ENCODE results near the gene IRF9.

The IRF9 gene

GRCh38 chr14:24135834-24136683, 25.0 kb upstream of the IRF9 start, which contains the start of gene PSME1:
TSS of gene PSME1 (plus strand) at chr14:24136194. CDS start at chr14:24136263, 69 bp downstream.
- Histone ChIP-seq H3K36me3 (ENCODE audit: insufficient read depth, low read length) (peaks cover 34% of the 10 kb centered on the region), H3K79me2 (ENCODE audit: insufficient read depth, low read length) (peaks cover 51% of the 10 kb centered on the region), H2AFZ (ENCODE audit: low read depth, low read length) (peak within 1 kb of the TSS; percentile 92), H3K27ac (ENCODE audit: low read length) (peak within 1 kb of the TSS; percentile 93), H3K4me1 (ENCODE audit: insufficient read depth, low read length) (peaks cover 48% of the 10 kb centered on the region), H4K20me1 (ENCODE audit: insufficient read depth, low read length) (peaks cover 32% of the 10 kb centered on the region; the same call in 1 of the 2 replicates), H3K9me3 (ENCODE audit: insufficient read depth, low read length, severe bottlenecking) (no peaks in the 10 kb centered on the region), H3K4me3 (ENCODE audit: low read depth in 1 of 2, low read length in 2 of 2) (peak within 1 kb of the TSS; percentile 95 to 98), H3K9ac (ENCODE audit: low read depth, low read length) (peak within 1 kb of the TSS; percentile 100), H3K27me3 (ENCODE audit: insufficient read depth, low read length, poor library complexity) (no peaks in the 10 kb centered on the region), H3K4me2 (ENCODE audit: insufficient read depth, low read length) (peak within 1 kb of the TSS; percentile 74)
- TF ChIP-seq EZH2 (IDR thresholded peaks at IDR 0.05; ENCODE audit: borderline replicate concordance, low read depth, low read length, severe bottlenecking) (no peak), CTCF (IDR thresholded peaks at IDR 0.05; ENCODE audit: borderline replicate concordance, extremely low read depth, low read length, poor library complexity, severe bottlenecking) (no peak)
- DNase-seq (peak; percentile 95), ATAC-seq (ENCODE audit: insufficient read depth, low read depth) (peak; percentile 87)

DNA sequence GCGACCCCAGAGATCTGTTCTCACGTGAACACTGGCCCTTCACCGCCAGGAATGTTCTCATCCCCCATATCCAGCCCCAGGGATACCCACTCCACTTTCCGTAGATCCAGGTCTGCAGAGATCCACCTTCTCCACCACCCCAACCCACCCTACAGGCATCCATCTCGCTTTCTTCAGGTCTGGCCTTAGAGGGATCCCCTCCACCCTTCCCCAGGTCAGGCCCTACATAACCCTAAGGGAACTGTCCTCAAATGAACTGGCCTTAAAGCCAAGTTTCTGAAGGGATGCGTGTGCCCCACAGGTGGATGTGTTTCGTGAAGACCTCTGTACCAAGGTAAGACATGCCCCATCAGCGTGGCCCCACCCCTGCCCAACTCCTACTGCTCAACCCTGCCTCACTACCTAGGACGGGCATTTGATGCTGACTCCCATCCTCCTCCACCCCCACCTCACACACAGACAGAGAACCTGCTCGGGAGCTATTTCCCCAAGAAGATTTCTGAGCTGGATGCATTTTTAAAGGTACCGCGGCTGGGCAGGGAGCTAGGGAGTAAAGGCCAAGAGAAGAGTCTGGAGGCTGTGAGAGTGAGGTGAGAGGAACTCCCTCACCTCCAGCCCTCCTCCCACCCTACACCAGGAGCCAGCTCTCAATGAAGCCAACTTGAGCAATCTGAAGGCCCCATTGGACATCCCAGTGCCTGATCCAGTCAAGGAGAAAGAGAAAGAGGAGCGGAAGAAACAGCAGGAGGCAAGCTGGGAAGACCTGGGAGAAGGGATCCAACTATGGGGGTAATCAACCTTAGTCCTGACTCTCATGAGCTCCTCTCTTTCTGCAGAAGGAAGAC, 24.2 kb upstream of the IRF9 start:
- H3K4me2 ChIP-seq (ENCODE audit: insufficient read depth, low read length), result peak overlapping the region; percentile 74
- H3K27ac ChIP-seq (ENCODE audit: low read length), result peak overlapping the region; percentile 93
- H3K4me1 ChIP-seq (ENCODE audit: insufficient read depth, low read length), result peaks cover 50% of the 10 kb centered on the region
- H3K9me3 ChIP-seq (ENCODE audit: insufficient read depth, low read length, severe bottlenecking), result no peaks in the 10 kb centered on the region
- peaks cover 53% of the 10 kb centered on the region for H3K79me2 ChIP-seq (ENCODE audit: insufficient read depth, low read length)
- H4K20me1 ChIP-seq (ENCODE audit: insufficient read depth, low read length), result peaks cover 32% of the 10 kb centered on the region; the same call in 1 of the 2 replicates
- H3K9ac ChIP-seq (ENCODE audit: low read depth, low read length), result peak overlapping the region; percentile 100
- H3K36me3 ChIP-seq (ENCODE audit: insufficient read depth, low read length), result peaks cover 36% of the 10 kb centered on the region
- H3K27me3 ChIP-seq (ENCODE audit: insufficient read depth, low read length, poor library complexity), result no peaks in the 10 kb centered on the region
- peak overlapping the region; percentile 95 to 98 for H3K4me3 ChIP-seq (ENCODE audit: low read depth in 1 of 2, low read length in 2 of 2)
- peak overlapping the region; percentile 92; the same call in 1 of the 2 replicates for H2AFZ ChIP-seq (ENCODE audit: low read depth, low read length)
- ATAC-seq (ENCODE audit: insufficient read depth, low read depth) (no peak), DNase-seq (no peak)
- TF ChIP-seq CTCF (IDR thresholded peaks at IDR 0.05; ENCODE audit: borderline replicate concordance, extremely low read depth, low read length, poor library complexity, severe bottlenecking) (no peak), EZH2 (IDR thresholded peaks at IDR 0.05; ENCODE audit: borderline replicate concordance, low read depth, low read length, severe bottlenecking) (no peak)

DNA sequence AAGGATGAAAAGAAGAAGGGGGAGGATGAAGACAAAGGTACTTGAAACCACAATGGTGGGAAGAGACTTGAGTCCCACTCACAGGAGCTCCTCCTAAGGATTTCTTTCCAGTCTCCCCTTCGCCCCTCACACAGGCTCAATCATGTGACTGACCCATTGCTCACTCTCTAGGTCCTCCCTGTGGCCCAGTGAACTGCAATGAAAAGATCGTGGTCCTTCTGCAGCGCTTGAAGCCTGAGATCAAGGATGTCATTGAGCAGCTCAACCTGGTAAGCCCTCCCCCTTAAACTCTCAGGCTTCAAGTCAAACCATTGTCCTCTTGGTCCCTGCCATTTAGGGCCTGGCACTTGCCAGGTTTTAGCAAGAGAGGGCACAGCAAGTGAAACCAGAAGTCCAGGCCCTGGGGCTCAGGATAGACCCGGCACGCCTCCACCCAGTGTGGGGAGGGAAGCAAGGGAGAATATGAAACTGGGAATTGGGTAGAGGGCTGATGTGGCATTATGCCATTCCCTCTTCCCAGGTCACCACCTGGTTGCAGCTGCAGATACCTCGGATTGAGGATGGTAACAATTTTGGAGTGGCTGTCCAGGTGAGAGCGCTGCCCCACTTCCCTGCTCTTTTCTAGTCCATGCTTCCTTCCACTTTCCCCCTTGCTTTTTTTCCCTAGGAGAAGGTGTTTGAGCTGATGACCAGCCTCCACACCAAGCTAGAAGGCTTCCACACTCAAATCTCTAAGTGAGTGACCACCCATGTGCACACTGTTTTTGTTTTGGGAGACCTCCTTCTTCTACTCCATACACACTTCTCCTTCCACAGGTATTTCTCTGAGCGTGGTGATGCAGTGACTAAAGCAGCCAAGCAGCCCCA, 23.3 kb upstream of the IRF9 start:
- H3K79me2 ChIP-seq (ENCODE audit: insufficient read depth, low read length), result peaks cover 53% of the 10 kb centered on the region
- H3K4me2 ChIP-seq (ENCODE audit: insufficient read depth, low read length), result peak overlapping the region; percentile 74
- H3K36me3 ChIP-seq (ENCODE audit: insufficient read depth, low read length), result peaks cover 37% of the 10 kb centered on the region
- peak overlapping the region; percentile 93 for H3K27ac ChIP-seq (ENCODE audit: low read length)
- no peak for ATAC-seq (ENCODE audit: insufficient read depth, low read depth)
- peak overlapping the region; percentile 100; the same call in 1 of the 2 replicates for H3K9ac ChIP-seq (ENCODE audit: low read depth, low read length)
- H3K4me3 ChIP-seq (ENCODE audit: low read depth in 1 of 2, low read length in 2 of 2), result peak overlapping the region in 1 of 2 experiments; percentile 95; a peak in 2 of 4 replicates
- no peak for DNase-seq
- peaks cover 32% of the 10 kb centered on the region; the same call in 1 of the 2 replicates for H4K20me1 ChIP-seq (ENCODE audit: insufficient read depth, low read length)
- peaks cover 59% of the 10 kb centered on the region for H3K4me1 ChIP-seq (ENCODE audit: insufficient read depth, low read length)
- H3K9me3 ChIP-seq (ENCODE audit: insufficient read depth, low read length, severe bottlenecking), result no peaks in the 10 kb centered on the region
- TF ChIP-seq EZH2 (IDR thresholded peaks at IDR 0.05; ENCODE audit: borderline replicate concordance, low read depth, low read length, severe bottlenecking), result no peak
- H3K27me3 ChIP-seq (ENCODE audit: insufficient read depth, low read length, poor library complexity), result no peaks in the 10 kb centered on the region
- H2AFZ ChIP-seq (ENCODE audit: low read depth, low read length), result no peak overlapping the region
